CD4-positive, alpha-beta T cell (primary cell): Measurements from ENCODE around the gene REXO2. TPM values are rescaled to one million over a fixed set of nuclear protein-coding genes. Genes with fewer than 3 reads are reported as not detected.

Experiments
- ATAC-seq: fragments of 200-7000 bp; cut with Tn5 transposase; one replicate; pipeline ENCODE4 v1.10.0; 2022; ENCODE audit warnings: mild to moderate bottlenecking; ENCODE audit not compliant: poor library complexity
- CTCF ChIA-PET: fragments of 350-600 bp; sonication (Branson Sonifier 250); formaldehyde crosslinking; loops from one replicate; lab custom pipeline; 2021; ENCODE audit warnings: antibody characterized with exemption, inconsistent platforms; lab: Charles Lee
- POLR2A ChIA-PET: fragments of 350-600 bp; sonication (Branson Sonifier 250); formaldehyde crosslinking; loops from one replicate; lab custom pipeline; 2021; ENCODE audit warnings: antibody characterized with exemption, inconsistent platforms; lab: Charles Lee
- DNase-seq, 14 experiments: peaks; one replicate each; pipeline ENCODE4 v3.0.0-alpha.2; 2013 to 2020; ENCODE audit warnings: mixed read lengths in 2 of 14
- H3K27ac ChIP-seq, 2 donors: one replicate each; pipeline versions ENCODE4 v1.5.1 to v1.7.0; 2013; ENCODE audit warnings: low read length in 2 of 2, low read depth in 1 of 2, mild to moderate bottlenecking in 1 of 2
- H3K27me3 ChIP-seq, 2 experiments: 1 replicate in 1 of 2; 2 replicates in 1 of 2; pipeline versions ENCODE4 v1.6.1 to v1.7.0; 2013; ENCODE audit warnings: low read length in 2 of 2, control low read depth in 1 of 2, mild to moderate bottlenecking in 1 of 2, moderate library complexity in 1 of 2; ENCODE audit not compliant: insufficient read depth in 2 of 2, control insufficient read depth in 1 of 2
- H3K36me3 ChIP-seq: one replicate; pipeline ENCODE4 v1.6.1; 2013; ENCODE audit warnings: low read length, control low read depth; ENCODE audit not compliant: insufficient read depth
- H3K4me1 ChIP-seq: one replicate; pipeline ENCODE4 v1.6.1; 2013; ENCODE audit warnings: low read length, control low read depth; ENCODE audit not compliant: insufficient read depth
- H3K4me3 ChIP-seq: one replicate; pipeline ENCODE4 v1.5.1; 2013; ENCODE audit warnings: mild to moderate bottlenecking, low read length, moderate library complexity
- H3K9me3 ChIP-seq, 2 experiments: 1 replicate in 1 of 2; 2 replicates in 1 of 2; pipeline versions ENCODE4 v1.6.1 to v1.7.0; 2013; ENCODE audit warnings: low read length in 2 of 2, mild to moderate bottlenecking in 2 of 2, control low read depth in 1 of 2, moderate library complexity in 1 of 2; ENCODE audit not compliant: control insufficient read depth in 1 of 2, insufficient read depth in 1 of 2
- H3K27ac Mint-ChIP-seq: one replicate; pipeline ENCODE4 v1.8.0; 2020; ENCODE audit warnings: mixed read lengths
- H3K27me3 Mint-ChIP-seq: one replicate; pipeline ENCODE4 v1.8.0; 2021; ENCODE audit warnings: mixed read lengths
- H3K36me3 Mint-ChIP-seq: one replicate; pipeline ENCODE4 v1.8.0; 2021; ENCODE audit warnings: low read depth, mixed read lengths
- H3K4me1 Mint-ChIP-seq: one replicate; pipeline ENCODE4 v1.8.0; 2021; ENCODE audit warnings: low read depth, mixed read lengths
- H3K4me3 Mint-ChIP-seq: one replicate; pipeline ENCODE4 v1.8.0; 2020; ENCODE audit warnings: mild to moderate bottlenecking, mixed read lengths
- H3K9me3 Mint-ChIP-seq: one replicate; pipeline ENCODE4 v1.8.0; 2020; ENCODE audit warnings: mixed read lengths
- CTCF ChIP-seq: fragments of 200-600 bp; IDR thresholded peaks from one replicate; pipeline ENCODE4 v1.8.0; 2022; ENCODE audit warnings: antibody characterized with exemption, mild to moderate bottlenecking
- intact Hi-C, 2 experiments: fragments of 100-400 bp; cut with DNase I in 1 of 2; cut with micrococcal nuclease in 1 of 2; formaldehyde crosslinking; loops; one replicate each; pipeline versions ENCODE4 v1.15.1 to v1.9.0; 2023 to 2025; cut with DNase I, micrococcal nuclease
- total RNA-seq, 174 experiments: library from RNA in 2 of 174; stranded (reverse) in 2 of 174; gene quantifications; one replicate each; pipeline ENCODE4 v1.2.3 and lab custom pipeline; 2021 to 2026

The REXO2 gene
- total RNA-seq, 2 experiments from 2014 or later: 17.3 to 20.6 TPM

DNA sequence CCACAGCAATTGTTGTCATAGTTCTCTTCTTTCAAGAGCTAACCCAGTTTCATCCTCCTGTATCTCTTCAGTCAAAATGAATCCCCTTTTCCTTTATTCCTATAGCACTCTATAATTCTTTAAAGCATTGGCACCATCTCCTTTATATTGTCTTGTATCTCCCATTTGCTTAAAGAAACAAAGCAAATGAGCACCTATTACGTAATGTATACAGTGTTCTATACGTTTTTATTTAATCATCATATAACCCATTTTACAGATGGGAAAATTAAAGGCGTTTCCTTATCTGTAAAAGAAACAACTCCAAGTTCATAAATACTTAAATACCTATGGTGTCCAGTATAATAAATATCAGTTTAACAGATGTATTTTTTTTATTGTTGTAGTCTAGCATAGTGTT is 6.4 kb upstream of the REXO2 start:
- CTCF ChIA-PET: no interaction called here
- H3K4me1 Mint-ChIP-seq: no peaks in the 10 kb centered on the region

GRCh38 chr11:114433376-114433775 is 5.9 kb upstream of the REXO2 start:
- Mint-ChIP-seq H3K4me3 (no peak overlapping the region), H3K9me3 (peaks cover 3% of the 10 kb centered on the region), H3K27me3 (no peaks in the 10 kb centered on the region), H3K27ac (no peak overlapping the region), H3K4me1 (no peaks in the 10 kb centered on the region), H3K36me3 (no peaks in the 10 kb centered on the region)
- Histone ChIP-seq H3K9me3 (no peaks in the 10 kb centered on the region), H3K4me3 (no peak overlapping the region), H3K36me3 (no peaks in the 10 kb centered on the region), H3K27me3 (no peaks in the 10 kb centered on the region), H3K27ac (no peak overlapping the region), H3K4me1 (peaks cover under 1% of the 10 kb centered on the region)
- no peak for ATAC-seq
- TF ChIP-seq CTCF: no peak
- intact Hi-C loops: loop anchor here in 1 of 2 experiments (10.0 kb wide), 1 partner anchor 89 kb away; no protein-coding TSS in a partner anchor
- DNase-seq: no peak
- POLR2A ChIA-PET: no interaction called here
- CTCF ChIA-PET: no interaction called here

More for the DNA sequence above, 6.4 kb upstream of the REXO2 start:
- Mint-ChIP-seq H3K4me3 (no peak overlapping the region), H3K27me3 (no peaks in the 10 kb centered on the region), H3K9me3 (peaks cover 3% of the 10 kb centered on the region), H3K27ac (no peak overlapping the region), H3K36me3 (no peaks in the 10 kb centered on the region)
- Histone ChIP-seq H3K4me3 (no peak overlapping the region), H3K4me1 (no peaks in the 10 kb centered on the region), H3K27me3 (no peaks in the 10 kb centered on the region), H3K27ac (no peak overlapping the region), H3K9me3 (no peaks in the 10 kb centered on the region), H3K36me3 (no peaks in the 10 kb centered on the region)
- ATAC-seq (no peak), DNase-seq (no peak)
- POLR2A ChIA-PET: no interaction called here
- no peak for TF ChIP-seq CTCF
- intact Hi-C loops: loop anchor here in 1 of 2 experiments (10.0 kb wide), 1 partner anchor 88 kb away; no protein-coding TSS in a partner anchor

DNA sequence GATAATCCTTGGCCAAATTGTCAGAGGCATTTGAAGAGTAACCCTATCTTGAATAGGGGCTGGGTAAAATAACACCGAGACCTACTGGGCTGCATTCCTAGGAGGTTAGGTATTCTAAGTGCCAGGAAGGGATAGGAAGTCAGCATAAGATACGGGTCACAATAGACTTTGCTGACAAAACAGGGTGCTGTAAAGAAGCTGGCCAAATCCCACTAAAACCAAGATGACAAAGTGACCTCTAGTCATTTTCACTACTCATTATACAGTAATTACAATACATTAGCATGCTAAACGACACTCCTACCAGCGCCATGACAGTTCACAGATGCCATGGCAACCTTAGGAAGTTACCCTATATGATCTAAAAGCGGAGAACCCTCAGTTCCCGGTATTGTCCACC is 964 bp upstream of the REXO2 start:
- no peak for TF ChIP-seq CTCF
- no peaks in the 10 kb centered on the region for H3K27me3 Mint-ChIP-seq
- CTCF ChIA-PET: no interaction called here
- DNase-seq: no peak
- H3K36me3 Mint-ChIP-seq: peaks cover 31% of the 10 kb centered on the region
- peaks cover 3% of the 10 kb centered on the region for H3K9me3 Mint-ChIP-seq
- intact Hi-C loops: loop anchor here (2.0 to 10.0 kb wide), 2 partner anchors 94 to 666 kb away; partner anchors contain the start of gene ZW10 (in 1 of the 2)
- Histone ChIP-seq H3K9me3 (no peaks in the 10 kb centered on the region), H3K36me3 (peaks cover 3% of the 10 kb centered on the region), H3K27me3 (no peaks in the 10 kb centered on the region), H3K27ac (no peak overlapping the region), H3K4me1 (peaks cover 16% of the 10 kb centered on the region), H3K4me3 (no peak overlapping the region)
- peak overlapping the region; percentile 89 for H3K27ac Mint-ChIP-seq
- ATAC-seq: no peak
- POLR2A ChIA-PET: interaction anchor here (0.6 to 1.9 kb wide), 5 partner anchors 19 to 57 kb away, joined by 3 to 22 read pairs (median 4); partner anchors contain the start of genes C11orf71 and RBM7
- H3K4me3 Mint-ChIP-seq: peak overlapping the region; percentile 98
- peaks cover 32% of the 10 kb centered on the region for H3K4me1 Mint-ChIP-seq
